PC-3 (cell line): Measurements from ENCODE around the gene TMEM185B.

ENCODE experiments used
- EZH2 ChIP-seq: fragments of 300-600 bp; sonication (generic); IDR thresholded peaks from one replicate; pipeline ENCODE4 v1.6.1; 2017; ENCODE audit warnings: antibody characterized with exemption, mild to moderate bottlenecking, low read length; ENCODE audit not compliant: unreplicated experiment
- EZH2phosphoT487 ChIP-seq: fragments of 300-600 bp; sonication (generic); IDR thresholded peaks from 2 replicates; pipeline ENCODE4 v1.6.1; 2018; ENCODE audit warnings: mild to moderate bottlenecking, antibody characterized with exemption, low read length, borderline replicate concordance
- TF ChIP-seq, protein P1 (sequence below): fragments of 300-600 bp; sonication (generic); conservative IDR thresholded peaks from 2 replicates; pipeline ENCODE4 v1.5.1; 2017; ENCODE audit warnings: antibody characterized with exemption, low read depth, mild to moderate bottlenecking, low read length

DNA sequence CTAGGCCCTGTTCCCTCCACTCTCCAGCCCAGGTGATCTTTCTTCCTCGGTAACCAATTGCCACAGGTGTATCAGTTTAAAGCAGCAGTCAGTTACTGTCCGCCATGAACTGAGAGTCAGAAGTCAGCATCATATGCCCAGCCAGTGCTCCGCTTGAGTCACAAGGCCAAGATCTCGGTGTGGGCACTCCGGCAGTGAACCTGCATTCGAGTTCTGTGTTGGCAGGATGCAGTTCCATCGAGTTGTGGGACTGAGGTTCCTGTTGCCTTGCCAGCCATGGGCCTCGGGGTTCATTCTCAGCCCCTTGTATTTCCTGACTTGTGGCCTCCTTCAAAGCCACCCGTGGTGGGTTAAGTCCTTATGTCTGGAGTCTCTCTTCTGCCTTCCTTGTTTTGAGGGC lies 3.1 kb upstream of the TMEM185B start:
- TF ChIP-seq, protein P1, sequence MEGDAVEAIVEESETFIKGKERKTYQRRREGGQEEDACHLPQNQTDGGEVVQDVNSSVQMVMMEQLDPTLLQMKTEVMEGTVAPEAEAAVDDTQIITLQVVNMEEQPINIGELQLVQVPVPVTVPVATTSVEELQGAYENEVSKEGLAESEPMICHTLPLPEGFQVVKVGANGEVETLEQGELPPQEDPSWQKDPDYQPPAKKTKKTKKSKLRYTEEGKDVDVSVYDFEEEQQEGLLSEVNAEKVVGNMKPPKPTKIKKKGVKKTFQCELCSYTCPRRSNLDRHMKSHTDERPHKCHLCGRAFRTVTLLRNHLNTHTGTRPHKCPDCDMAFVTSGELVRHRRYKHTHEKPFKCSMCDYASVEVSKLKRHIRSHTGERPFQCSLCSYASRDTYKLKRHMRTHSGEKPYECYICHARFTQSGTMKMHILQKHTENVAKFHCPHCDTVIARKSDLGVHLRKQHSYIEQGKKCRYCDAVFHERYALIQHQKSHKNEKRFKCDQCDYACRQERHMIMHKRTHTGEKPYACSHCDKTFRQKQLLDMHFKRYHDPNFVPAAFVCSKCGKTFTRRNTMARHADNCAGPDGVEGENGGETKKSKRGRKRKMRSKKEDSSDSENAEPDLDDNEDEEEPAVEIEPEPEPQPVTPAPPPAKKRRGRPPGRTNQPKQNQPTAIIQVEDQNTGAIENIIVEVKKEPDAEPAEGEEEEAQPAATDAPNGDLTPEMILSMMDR = no peak
- TF ChIP-seq EZH2 (no peak), EZH2phosphoT487 (no peak)
